Stimulated activated memory B cell treated with anti-CD40 and anti-IgM and Interleukin-4, amounts not matched to agents 10 μg/mL and 1 μg/mL and 100 μg/mL, for 72 hours (primary cell): ENCODE data around the gene NCLN.
"Not testable (repeated sequence)": the region's sequence is repeated elsewhere in the genome, so short reads cannot be mapped to it uniquely, and the experiment has no call there.

Source experiments
- ATAC-seq: fragments of 150-1000 bp; cut with Tn5 transposase; 2 replicates; pipeline ENCODE4 v1.10.0; 2021
- H3K27ac Mint-ChIP-seq: one replicate; pipeline ENCODE4 v1.8.0; 2022; ENCODE audit warnings: mild to moderate bottlenecking, mixed read lengths
- H3K27me3 Mint-ChIP-seq: one replicate; pipeline ENCODE4 v1.8.0; 2022; ENCODE audit warnings: mixed read lengths
- H3K36me3 Mint-ChIP-seq: one replicate; pipeline ENCODE4 v1.8.0; 2022; ENCODE audit warnings: mixed read lengths
- H3K4me1 Mint-ChIP-seq: one replicate; pipeline ENCODE4 v1.8.0; 2022; ENCODE audit warnings: mixed read lengths
- H3K4me3 Mint-ChIP-seq: one replicate; pipeline ENCODE4 v1.8.0; 2022; ENCODE audit warnings: mild to moderate bottlenecking, moderate library complexity, mixed read lengths
- H3K9me3 Mint-ChIP-seq: one replicate; pipeline ENCODE4 v1.8.0; 2022; ENCODE audit warnings: mixed read lengths

Gene NCLN

GRCh38 chr19:3233831-3234230 is 48.1 kb downstream of the NCLN start:
- ATAC-seq: no peak
- H3K4me3 Mint-ChIP-seq: no peak overlapping the region
- no peaks in the 10 kb centered on the region for H3K4me1 Mint-ChIP-seq
- no peak overlapping the region for H3K27ac Mint-ChIP-seq
- H3K36me3 Mint-ChIP-seq: no peaks in the 10 kb centered on the region
- H3K27me3 Mint-ChIP-seq: peaks cover 33% of the 10 kb centered on the region
- peaks cover 6% of the 10 kb centered on the region for H3K9me3 Mint-ChIP-seq

GRCh38 chr19:3234800-3235199 is 49.1 kb downstream of the NCLN start:
- Mint-ChIP-seq H3K4me1 (no peaks in the 10 kb centered on the region), H3K4me3 (no peak overlapping the region), H3K27me3 (peaks cover 39% of the 10 kb centered on the region), H3K9me3 (peaks cover 6% of the 10 kb centered on the region), H3K27ac (no peak overlapping the region), H3K36me3 (no peaks in the 10 kb centered on the region)
- no peak for ATAC-seq

- not testable (repeated sequence) for H3K27ac Mint-ChIP-seq, H3K9me3 Mint-ChIP-seq, H3K4me1 Mint-ChIP-seq, ATAC-seq, H3K36me3 Mint-ChIP-seq, H3K4me3 Mint-ChIP-seq
- peaks cover 47% of the 10 kb centered on the region for H3K27me3 Mint-ChIP-seq
Observed at GRCh38 chr19:3235604-3236003, 49.9 kb downstream of the NCLN start.

- peaks cover 48% of the 10 kb centered on the region for H3K27me3 Mint-ChIP-seq
- H3K4me3 Mint-ChIP-seq: no peak overlapping the region
- no peak for ATAC-seq
- no peaks in the 10 kb centered on the region for H3K4me1 Mint-ChIP-seq
- peaks cover 6% of the 10 kb centered on the region for H3K9me3 Mint-ChIP-seq
- no peak overlapping the region for H3K27ac Mint-ChIP-seq
- H3K36me3 Mint-ChIP-seq: no peaks in the 10 kb centered on the region
Observed at GRCh38 chr19:3236272-3236671, 50.5 kb downstream of the NCLN start.

GRCh38 chr19:3238066-3238561 is 52.4 kb downstream of the NCLN start:
- Mint-ChIP-seq H3K4me3 (no peak overlapping the region), H3K27ac (no peak overlapping the region), H3K4me1 (no peaks in the 10 kb centered on the region), H3K36me3 (no peaks in the 10 kb centered on the region), H3K9me3 (peaks cover 6% of the 10 kb centered on the region), H3K27me3 (peaks cover 45% of the 10 kb centered on the region)
- ATAC-seq: no peak

- ATAC-seq: no peak
Observed at GRCh38 chr19:3239367-3239766, 53.6 kb downstream of the NCLN start.

GRCh38 chr19:3243819-3244700 is 58.3 kb downstream of the NCLN start:
- H3K27ac Mint-ChIP-seq: no peak overlapping the region
- no peak for ATAC-seq
- H3K27me3 Mint-ChIP-seq: peaks cover 20% of the 10 kb centered on the region
- H3K36me3 Mint-ChIP-seq: no peaks in the 10 kb centered on the region
- H3K4me1 Mint-ChIP-seq: no peaks in the 10 kb centered on the region
- no peaks in the 10 kb centered on the region for H3K9me3 Mint-ChIP-seq
- no peak overlapping the region for H3K4me3 Mint-ChIP-seq

More at GRCh38 chr19:3239367-3239766, 53.6 kb downstream of the NCLN start:
- H3K4me3 Mint-ChIP-seq: no peak overlapping the region
- H3K27ac Mint-ChIP-seq: no peak overlapping the region
- H3K36me3 Mint-ChIP-seq: no peaks in the 10 kb centered on the region
- H3K4me1 Mint-ChIP-seq: no peaks in the 10 kb centered on the region
- peaks cover 35% of the 10 kb centered on the region for H3K27me3 Mint-ChIP-seq
- peaks cover 6% of the 10 kb centered on the region for H3K9me3 Mint-ChIP-seq

- Mint-ChIP-seq H3K4me1 (no peaks in the 10 kb centered on the region), H3K27me3 (peaks cover 22% of the 10 kb centered on the region), H3K4me3 (no peak overlapping the region), H3K36me3 (no peaks in the 10 kb centered on the region), H3K27ac (no peak overlapping the region), H3K9me3 (no peaks in the 10 kb centered on the region)
- no peak for ATAC-seq
Observed at GRCh38 chr19:3245050-3245449, 59.3 kb downstream of the NCLN start.

- Mint-ChIP-seq H3K27ac (no peak overlapping the region), H3K36me3 (no peaks in the 10 kb centered on the region), H3K4me3 (no peak overlapping the region), H3K4me1 (no peaks in the 10 kb centered on the region), H3K27me3 (peaks cover 43% of the 10 kb centered on the region), H3K9me3 (no peaks in the 10 kb centered on the region)
- no peak for ATAC-seq
Observed at GRCh38 chr19:3248728-3249326, 63.1 kb downstream of the NCLN start.

GRCh38 chr19:3249408-3249807 is 63.7 kb downstream of the NCLN start:
- Mint-ChIP-seq H3K9me3 (peaks cover 5% of the 10 kb centered on the region), H3K4me1 (no peaks in the 10 kb centered on the region), H3K27me3 (peaks cover 49% of the 10 kb centered on the region), H3K36me3 (no peaks in the 10 kb centered on the region), H3K27ac (no peak overlapping the region), H3K4me3 (no peak overlapping the region)
- ATAC-seq: peak; percentile 41

- peaks cover 11% of the 10 kb centered on the region for H3K9me3 Mint-ChIP-seq
- no peak overlapping the region for H3K4me3 Mint-ChIP-seq
- peak; percentile 62 for ATAC-seq
- H3K4me1 Mint-ChIP-seq: no peaks in the 10 kb centered on the region
- H3K27ac Mint-ChIP-seq: no peak overlapping the region
- H3K36me3 Mint-ChIP-seq: no peaks in the 10 kb centered on the region
- H3K27me3 Mint-ChIP-seq: peaks cover 62% of the 10 kb centered on the region
Observed at GRCh38 chr19:3250675-3251074, 64.9 kb downstream of the NCLN start.

GRCh38 chr19:3251229-3251628 is 65.5 kb downstream of the NCLN start:
- Mint-ChIP-seq H3K27ac (no peak overlapping the region), H3K36me3 (no peaks in the 10 kb centered on the region), H3K4me3 (no peak overlapping the region), H3K27me3 (peaks cover 65% of the 10 kb centered on the region), H3K4me1 (no peaks in the 10 kb centered on the region), H3K9me3 (peaks cover 11% of the 10 kb centered on the region)
- ATAC-seq: no peak

GRCh38 chr19:3252650-3253049 is 66.9 kb downstream of the NCLN start:
- ATAC-seq: no peak

GRCh38 chr19:3253270-3253669 is 67.5 kb downstream of the NCLN start:
- H3K27ac Mint-ChIP-seq: no peak overlapping the region
- H3K9me3 Mint-ChIP-seq: peaks cover 11% of the 10 kb centered on the region
- no peak for ATAC-seq
- H3K27me3 Mint-ChIP-seq: peaks cover 72% of the 10 kb centered on the region
- H3K36me3 Mint-ChIP-seq: no peaks in the 10 kb centered on the region
- H3K4me3 Mint-ChIP-seq: no peak overlapping the region
- H3K4me1 Mint-ChIP-seq: no peaks in the 10 kb centered on the region

More at GRCh38 chr19:3252650-3253049, 66.9 kb downstream of the NCLN start:
- no peaks in the 10 kb centered on the region for H3K36me3 Mint-ChIP-seq
- H3K27ac Mint-ChIP-seq: no peak overlapping the region
- H3K4me1 Mint-ChIP-seq: no peaks in the 10 kb centered on the region
- H3K27me3 Mint-ChIP-seq: peaks cover 72% of the 10 kb centered on the region
- H3K9me3 Mint-ChIP-seq: peaks cover 11% of the 10 kb centered on the region
- no peak overlapping the region for H3K4me3 Mint-ChIP-seq

- H3K27ac Mint-ChIP-seq: no peak overlapping the region
- H3K4me3 Mint-ChIP-seq: no peak overlapping the region
- no peaks in the 10 kb centered on the region for H3K36me3 Mint-ChIP-seq
- no peak for ATAC-seq
- H3K4me1 Mint-ChIP-seq: no peaks in the 10 kb centered on the region
- H3K27me3 Mint-ChIP-seq: peaks cover 72% of the 10 kb centered on the region
- H3K9me3 Mint-ChIP-seq: peaks cover 11% of the 10 kb centered on the region
Observed at GRCh38 chr19:3254520-3254919, 68.8 kb downstream of the NCLN start.

- peaks cover 55% of the 10 kb centered on the region for H3K27me3 Mint-ChIP-seq
- no peaks in the 10 kb centered on the region for H3K36me3 Mint-ChIP-seq
- no peak overlapping the region for H3K4me3 Mint-ChIP-seq
- no peak for ATAC-seq
- H3K27ac Mint-ChIP-seq: no peak overlapping the region
- H3K9me3 Mint-ChIP-seq: peaks cover 11% of the 10 kb centered on the region
- no peaks in the 10 kb centered on the region for H3K4me1 Mint-ChIP-seq
Observed at GRCh38 chr19:3257071-3257470, 71.3 kb downstream of the NCLN start.
